DND-41 (cell line): Measurements from ENCODE around the gene FXYD5.

Source experiments
- EZH2 ChIP-seq: IDR thresholded peaks from 3 replicates; pipeline ENCODE4 v1.6.1; 2012; ENCODE audit warnings: borderline replicate concordance, low read depth, mild to moderate bottlenecking, moderate library complexity, low read length, inconsistent platforms; ENCODE audit not compliant: severe bottlenecking
- TF ChIP-seq, protein P1 (sequence below): IDR thresholded peaks from 2 replicates; pipeline ENCODE4 v1.5.1; 2012; ENCODE audit warnings: borderline replicate concordance, low read length, moderate library complexity, mild to moderate bottlenecking; ENCODE audit not compliant: poor library complexity, severe bottlenecking; ENCODE audit errors: extremely low read depth

DNA sequence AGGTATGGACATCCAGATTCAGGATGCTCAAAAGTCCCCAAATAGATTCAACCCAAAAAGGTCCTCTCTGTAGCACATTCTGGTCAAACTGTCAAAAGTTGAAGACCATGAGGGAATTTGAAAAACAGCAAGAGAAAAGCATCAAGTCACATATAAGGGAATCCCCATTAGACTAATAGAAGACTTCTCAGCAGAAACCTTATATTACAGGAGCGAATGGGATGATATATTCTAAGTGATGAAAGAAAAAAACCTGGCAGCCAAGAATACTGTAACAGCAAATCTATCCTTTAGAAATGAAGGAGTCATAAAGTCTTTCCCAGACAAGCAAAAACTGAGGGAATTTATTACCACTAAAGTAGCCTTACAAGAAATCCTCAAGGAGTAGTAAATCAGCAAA lies 29.7 kb downstream of the FXYD5 start:
- TF ChIP-seq, protein P1, sequence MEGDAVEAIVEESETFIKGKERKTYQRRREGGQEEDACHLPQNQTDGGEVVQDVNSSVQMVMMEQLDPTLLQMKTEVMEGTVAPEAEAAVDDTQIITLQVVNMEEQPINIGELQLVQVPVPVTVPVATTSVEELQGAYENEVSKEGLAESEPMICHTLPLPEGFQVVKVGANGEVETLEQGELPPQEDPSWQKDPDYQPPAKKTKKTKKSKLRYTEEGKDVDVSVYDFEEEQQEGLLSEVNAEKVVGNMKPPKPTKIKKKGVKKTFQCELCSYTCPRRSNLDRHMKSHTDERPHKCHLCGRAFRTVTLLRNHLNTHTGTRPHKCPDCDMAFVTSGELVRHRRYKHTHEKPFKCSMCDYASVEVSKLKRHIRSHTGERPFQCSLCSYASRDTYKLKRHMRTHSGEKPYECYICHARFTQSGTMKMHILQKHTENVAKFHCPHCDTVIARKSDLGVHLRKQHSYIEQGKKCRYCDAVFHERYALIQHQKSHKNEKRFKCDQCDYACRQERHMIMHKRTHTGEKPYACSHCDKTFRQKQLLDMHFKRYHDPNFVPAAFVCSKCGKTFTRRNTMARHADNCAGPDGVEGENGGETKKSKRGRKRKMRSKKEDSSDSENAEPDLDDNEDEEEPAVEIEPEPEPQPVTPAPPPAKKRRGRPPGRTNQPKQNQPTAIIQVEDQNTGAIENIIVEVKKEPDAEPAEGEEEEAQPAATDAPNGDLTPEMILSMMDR = no peak
- no peak for TF ChIP-seq EZH2
